NCI-H510A (cell line): Measurements from ENCODE around the gene ARHGAP6.

Experiments
- DNase-seq: peaks from one replicate; lab custom pipeline; 2025; lab: John Stamatoyannopoulos, UW

ARHGAP6 gene

DNA sequence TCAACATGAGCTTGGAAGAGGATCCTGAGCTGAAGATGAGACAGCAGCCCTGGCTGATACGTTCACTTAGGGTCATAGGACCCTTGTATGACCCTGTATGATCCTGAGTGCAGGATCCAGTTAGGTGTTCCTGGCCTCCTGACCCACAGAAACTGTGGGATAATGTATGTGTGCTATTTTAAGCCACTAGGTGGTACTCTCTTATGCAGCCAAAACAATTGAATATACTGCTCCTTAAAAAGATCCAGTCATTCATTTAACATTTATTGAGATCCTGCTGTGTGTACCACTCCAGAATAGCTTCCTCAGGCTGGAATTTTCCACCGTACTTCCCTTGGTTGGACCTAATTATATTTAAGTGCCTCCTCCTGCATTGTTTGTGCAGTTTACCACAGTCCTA is 205.4 kb downstream of the ARHGAP6 start:
- DNase-seq, result no peak

DNA sequence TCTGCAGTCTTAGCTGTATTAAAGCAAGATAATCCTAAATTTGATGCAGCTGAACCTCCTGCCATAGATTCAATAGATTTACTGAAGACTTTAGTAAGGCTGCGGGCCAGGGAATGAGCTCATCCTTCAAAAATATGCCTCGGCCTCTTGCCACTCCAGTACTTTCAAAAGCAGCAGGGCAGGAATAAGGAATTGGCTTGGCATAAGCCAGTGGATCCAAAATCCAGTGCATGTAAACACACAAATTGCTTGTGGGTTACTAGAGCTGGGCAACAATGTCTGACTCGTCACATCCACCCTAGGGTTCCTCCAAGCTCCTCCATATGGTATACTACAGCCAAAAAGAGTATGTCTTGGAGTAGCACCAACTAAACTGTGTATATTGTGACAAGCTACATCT is 207.6 kb downstream of the ARHGAP6 start:
- DNase-seq, result no peak

DNA sequence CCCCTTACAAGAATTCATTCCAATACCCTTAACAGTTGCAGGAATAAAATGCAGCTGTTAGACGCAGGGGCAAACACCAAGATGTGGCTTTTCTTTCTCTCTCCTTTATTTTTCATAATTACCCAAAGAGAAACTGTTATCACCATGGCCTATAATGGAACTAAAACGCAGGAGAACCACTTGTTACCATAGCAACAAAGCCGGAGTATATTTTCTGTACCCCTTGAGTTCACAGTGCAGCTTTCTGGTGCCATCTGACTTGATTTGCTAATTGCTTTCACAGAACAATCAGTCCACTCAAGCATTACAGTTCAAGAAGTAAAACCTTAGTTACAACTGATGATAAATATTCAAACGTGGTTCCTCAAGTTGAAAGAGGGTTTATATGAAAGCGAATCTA is 214.6 kb downstream of the ARHGAP6 start:
- DNase-seq, result no peak

DNA sequence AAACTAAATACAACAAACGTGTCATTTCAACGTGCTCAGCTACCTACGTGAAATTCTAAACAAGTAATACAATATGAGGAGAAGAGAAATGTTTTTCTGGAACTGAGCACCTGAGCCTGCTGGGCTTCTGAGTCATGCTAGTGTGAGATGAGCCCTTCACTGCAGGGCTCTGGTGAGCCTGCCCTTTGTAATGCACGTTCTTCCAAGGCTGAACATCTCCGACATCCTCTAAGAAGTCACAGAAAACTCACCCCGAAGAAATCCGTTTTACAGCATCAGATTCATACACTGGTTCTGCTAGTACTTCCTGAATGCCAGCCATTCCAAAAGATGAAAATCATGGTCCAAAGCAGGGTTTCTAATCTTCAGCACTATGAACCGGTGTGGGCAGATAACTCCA is 215.4 kb downstream of the ARHGAP6 start:
- no peak for DNase-seq

DNA sequence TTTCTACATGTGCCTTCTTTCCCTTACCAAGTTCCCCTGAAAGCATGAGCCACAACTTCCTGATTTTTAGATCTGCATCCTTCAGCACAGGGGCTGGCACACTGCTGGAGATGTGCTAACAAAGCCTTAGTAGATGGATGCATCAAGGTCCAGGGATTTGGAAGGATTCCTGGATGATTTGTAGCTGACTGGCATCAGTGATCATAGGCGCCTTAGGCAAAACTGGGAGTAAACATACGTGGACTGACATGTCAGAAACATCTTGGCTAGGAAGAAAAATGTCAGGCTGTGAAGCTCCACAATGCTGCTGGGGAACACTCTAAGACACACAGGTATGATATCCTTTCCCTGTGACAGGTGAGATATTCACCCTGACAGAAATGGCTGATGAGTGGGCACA is 216.1 kb downstream of the ARHGAP6 start:
- DNase-seq, result no peak

DNA sequence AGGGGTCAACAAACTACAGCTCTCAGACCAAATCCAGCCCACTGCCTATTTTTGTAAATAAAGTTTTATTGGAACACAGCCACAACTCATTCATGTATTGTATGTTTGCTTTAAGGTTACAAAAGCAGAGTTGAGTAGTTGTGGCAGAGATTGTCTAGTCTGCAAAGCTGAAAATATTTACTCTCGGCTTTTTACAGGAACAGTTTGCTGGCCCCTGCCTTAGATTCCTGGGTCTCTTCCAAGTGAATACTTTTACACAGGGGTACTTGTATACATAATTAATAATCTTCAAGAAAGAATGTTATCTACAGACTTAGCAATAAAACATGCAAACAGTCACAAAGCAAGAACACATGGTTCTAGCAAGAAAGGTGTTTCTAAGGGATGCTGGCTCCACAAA is 218.3 kb downstream of the ARHGAP6 start:
- no peak for DNase-seq

DNA sequence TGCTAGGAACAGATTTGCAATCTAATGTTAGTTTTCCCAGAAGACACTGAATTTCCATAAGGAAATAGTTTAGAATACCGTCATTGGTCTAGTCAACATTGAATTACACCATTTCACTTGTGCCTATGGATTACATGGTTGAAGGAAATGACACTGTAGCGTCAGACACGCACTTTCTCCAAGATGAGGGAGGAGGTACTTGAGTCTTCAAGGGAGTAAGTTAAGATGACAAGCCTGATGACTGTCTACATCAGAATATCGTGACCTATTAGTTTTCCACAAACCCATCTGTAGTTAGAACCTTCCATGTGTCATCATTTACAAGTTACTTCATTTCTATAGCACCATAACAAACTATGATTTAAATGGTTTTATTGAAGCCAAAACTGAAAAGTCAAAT is 218.8 kb downstream of the ARHGAP6 start:
- DNase-seq, result no peak

DNA sequence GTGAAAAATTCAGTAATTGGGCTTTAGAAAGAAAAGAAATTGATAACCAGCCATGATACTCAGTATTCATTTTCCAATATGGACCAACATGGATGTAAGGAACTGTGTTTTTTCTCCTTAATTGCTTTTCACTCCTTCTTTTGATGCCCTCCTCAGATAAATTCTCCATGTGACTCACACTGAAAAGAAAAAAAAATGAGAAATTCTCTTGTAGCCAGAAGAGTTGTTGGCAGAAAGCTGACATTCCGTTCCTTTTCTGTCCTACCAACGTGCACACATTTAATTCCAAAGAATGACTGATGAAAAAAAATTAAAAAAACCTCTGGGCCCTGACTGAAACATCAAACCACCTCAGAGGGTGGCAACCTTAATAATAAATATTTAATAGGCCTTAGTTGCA is 219.4 kb downstream of the ARHGAP6 start:
- DNase-seq, result no peak

DNA sequence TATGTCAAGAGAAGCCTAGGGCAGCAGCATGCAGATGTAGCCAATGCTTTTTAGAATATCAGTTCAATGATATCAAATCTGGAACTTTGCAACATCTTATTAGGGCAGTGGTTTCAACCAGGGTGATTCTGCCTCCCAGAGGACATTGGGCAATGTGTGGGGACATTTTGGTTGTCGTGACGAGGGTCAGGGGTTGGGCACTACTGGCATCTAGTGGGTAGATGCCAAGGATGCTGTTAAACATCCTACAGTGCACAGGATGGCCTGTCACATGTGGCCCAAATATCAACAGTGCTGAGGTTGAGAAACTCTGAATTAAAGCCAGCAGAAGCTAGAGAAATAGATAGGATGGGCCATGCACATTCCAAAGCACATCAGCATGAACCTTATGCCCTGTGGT is 220.2 kb downstream of the ARHGAP6 start:
- DNase-seq, result no peak

DNA sequence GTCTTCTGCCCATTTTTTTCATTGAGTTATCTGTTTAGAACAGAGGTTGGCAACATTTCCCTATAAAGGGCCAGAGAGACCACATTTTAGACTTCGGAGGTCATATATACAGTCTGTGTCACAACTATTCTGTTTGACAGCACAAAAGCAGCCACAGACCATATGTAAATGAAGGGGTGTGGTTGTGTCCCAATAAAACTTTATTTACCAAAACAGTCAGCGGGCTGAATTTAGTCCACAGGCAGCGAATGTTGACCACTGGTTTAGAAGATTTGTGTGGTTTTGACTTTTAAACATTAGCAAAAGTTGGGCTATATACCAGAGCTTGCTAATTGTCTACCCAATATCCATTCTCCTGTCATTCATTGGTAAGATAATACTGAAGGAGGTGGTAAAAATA is 221.7 kb downstream of the ARHGAP6 start:
- no peak for DNase-seq

DNA sequence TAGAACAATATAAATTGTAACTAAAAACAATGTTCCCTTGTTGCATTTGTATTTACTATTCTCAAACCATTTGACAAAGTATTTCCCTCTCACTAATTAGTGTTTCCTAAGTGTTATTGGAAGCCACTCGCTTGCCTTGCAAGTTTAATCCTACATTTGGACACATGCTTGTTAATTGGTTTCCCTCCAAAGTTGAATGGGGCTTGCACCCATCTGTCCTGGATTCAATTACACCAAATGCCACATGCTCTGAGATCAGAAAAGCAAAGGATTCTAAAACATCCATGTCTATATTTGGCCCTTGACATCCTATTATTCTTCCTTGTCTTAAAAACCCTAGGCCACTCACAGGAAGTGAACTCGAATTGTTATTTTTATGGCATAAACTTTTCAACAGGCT is 225.9 kb downstream of the ARHGAP6 start:
- no peak for DNase-seq

DNA sequence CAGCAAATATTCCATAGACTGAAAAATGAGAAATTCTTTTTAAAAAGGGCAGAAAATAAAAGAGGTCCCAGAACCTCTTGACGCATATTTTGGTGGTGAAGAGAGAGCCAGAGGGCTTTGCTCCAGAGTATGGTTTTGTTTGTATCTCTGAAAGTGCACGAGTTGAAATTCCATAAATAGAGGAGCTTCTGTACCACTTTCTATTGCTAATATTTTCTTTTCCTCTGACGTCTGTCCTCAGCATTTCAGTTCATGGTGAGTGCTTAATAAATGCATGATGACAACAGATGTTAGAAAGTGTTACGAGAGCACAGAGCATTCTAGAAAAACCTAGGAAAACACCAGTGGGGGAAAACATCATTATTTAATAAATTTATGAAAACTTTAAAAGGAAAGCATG is 227.0 kb downstream of the ARHGAP6 start:
- DNase-seq, result no peak

DNA sequence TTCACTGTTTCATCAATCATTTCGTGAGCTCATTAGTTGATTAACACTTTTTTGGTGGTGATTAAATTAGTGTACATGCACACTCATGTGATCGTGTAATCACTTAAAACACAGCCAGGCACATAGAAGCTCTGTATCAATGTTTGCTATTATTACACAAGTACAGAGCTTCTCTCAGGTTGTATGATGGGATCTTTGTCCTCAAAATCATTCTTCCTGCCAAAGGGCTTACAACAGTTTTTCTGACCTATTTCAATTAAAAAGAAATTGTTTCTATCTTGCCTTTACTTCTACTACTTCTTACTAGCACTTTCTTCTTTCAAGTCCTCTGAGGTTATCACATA is 227.4 kb downstream of the ARHGAP6 start:
- no peak for DNase-seq

DNA sequence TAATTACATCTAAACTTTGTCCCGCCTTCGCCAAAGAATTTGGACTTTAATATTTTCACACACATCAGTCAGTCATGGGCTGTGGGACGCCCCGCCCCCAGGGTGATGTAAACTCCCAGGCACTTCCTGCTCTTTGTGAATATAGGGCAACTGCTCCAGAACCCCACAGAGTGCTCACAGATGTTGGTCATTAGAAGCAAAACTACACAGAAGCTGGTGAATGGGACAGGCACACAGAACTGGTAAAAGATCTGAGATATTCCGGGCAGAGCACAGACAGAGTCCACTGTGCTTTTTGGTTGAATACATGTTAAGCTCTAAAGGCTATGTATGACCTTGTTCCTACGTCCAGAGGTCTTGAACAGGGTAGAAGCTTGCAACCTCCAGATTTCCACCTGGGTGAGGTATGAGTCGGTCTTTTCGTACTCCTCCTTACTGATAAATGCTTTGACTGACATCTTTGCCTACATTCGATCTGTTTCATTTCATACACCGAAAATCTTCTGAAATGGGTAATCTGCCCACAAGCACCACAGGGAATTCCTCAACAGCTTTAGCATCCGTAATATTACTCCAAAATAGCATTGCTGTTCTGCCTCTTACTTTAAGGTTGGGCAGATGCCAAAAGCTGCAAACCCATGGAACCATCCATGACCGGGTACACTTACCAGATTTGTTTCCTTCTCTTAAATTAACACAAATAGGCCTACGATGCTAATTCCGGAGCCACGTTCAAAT is 227.9 kb downstream of the ARHGAP6 start:
- no peak for DNase-seq

DNA sequence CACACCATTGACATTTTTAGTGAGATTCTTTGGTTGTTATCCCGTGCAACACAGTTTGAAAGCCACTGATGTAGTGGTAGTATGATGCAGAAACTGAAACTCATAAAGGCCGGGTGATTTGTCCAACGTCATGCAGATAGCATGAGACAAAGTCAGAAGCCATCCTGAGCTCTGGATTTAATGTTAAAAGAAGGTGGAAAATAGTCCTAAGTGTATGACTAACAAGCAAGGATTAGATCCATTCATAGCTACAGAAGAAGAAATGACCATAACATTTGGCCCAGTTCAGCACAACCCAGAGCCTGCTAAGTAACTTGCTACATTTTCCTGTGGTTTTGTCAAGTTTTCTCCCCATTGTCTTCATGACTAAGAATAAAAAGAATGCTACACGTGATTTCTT is 230.2 kb downstream of the ARHGAP6 start:
- DNase-seq, result no peak

DNA sequence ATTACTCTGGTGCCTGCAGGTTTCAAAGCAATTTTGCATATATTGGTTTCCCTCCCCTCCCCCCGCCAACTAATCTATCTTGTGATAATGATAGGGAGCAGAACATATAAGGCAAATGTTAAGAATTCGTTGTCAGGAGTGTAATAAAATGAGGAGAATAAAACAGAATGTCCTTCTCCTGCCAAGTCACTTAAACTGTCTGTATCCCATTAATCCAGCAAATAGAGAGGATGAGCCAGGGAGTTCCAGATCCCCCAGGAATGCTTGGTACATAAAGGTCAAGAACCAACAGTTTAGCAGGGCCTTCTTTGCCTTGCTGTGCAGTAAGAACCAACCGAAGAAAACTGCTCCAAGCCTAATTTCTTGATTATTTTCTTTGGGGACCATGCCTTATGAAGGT is 231.1 kb downstream of the ARHGAP6 start:
- DNase-seq, result no peak

DNA sequence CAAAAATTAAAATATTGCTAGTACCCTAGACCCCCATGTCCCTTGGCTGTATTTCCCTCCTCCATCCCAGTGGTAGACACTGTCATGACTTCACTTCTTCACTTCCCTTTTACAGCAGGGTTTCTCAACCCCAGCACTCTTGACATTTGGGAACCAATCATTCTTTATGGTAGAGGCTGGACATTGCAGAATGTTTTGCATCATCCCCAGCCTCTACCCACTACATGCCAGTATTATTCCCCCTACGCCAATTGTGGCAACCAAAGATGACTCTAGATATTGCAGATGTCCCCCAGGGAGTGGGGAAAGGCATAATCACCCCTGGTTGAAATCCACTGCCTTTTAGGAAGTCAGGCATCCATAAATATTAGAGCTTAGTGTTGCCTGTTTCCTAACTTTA is 233.9 kb downstream of the ARHGAP6 start:
- DNase-seq, result no peak

DNA sequence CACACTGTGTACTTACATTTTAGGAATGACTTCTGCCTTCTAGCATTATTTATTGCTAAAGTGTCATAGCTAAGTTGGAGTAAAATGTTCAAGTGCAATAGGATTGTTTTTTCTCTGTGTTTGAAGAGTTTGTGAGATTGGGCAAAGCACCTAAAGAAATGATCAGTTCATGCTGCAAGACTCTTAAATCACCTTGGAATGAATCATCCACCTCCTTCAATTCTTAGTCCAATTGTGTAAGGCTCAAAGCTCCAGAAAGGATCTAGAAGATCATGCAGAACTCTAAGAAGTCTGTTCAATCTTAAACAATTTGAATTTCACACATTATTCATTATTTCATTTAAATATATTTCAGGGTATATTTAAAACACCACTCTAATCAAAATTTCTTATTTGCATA is 235.4 kb downstream of the ARHGAP6 start:
- DNase-seq, result no peak

DNA sequence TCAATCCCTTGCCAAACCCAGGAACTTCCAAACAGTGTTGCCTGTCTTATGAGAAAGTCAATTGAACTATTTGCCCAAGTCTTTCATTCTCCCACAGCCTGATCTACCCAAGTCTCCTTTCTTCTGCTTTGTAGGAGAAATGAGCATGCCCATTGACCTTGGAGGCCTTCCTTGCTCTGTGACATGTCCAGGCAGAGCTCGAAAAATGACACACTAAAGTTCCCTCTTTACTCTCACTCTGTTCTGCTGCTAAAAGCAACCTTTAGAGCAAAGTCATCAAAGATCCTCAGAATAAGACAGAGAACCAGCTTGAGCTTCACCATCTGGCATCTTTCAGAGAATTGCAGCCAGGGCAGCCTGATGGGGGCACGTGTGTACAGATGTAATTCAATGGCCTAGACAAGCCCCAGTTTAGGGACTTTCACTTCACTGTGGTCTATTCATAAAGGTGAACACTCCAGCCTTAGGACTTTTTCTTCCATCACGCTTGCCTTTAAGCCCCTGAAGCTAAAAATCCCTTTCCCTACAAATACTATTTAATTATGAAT is 236.1 kb downstream of the ARHGAP6 start:
- DNase-seq, result no peak

DNA sequence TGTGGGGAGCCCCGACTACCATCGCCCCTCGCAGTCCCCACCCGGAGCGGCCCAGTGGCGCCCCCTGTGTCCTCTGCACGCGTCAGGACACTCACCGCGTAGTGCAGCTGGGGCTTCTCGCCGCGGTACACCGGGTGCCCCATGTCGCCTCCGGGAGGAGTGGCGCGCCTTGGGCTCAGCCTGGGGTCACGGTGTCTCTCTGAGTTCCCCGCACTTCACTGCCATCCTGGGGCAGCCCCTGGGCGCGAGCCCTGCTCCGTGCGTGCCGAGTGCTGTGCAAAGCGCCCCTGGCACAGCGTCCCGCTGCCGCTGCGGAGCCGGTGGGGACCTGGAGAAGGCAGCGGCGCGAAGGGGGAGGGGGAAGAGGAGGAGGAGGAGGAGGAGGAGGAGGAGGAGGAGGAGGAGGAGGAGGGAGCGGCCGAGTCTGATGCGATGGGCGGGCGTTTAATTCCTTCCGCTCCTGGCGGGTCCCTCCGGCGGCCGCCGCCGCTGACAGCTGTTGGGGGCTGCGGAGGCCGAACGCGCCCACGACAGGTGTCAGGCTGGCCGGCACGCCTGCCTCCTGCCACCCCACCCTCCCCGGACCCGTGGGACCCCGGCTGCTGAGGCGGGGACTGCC is 238.2 kb downstream of the ARHGAP6 start:
- DNase-seq, result peak; percentile 1

DNA sequence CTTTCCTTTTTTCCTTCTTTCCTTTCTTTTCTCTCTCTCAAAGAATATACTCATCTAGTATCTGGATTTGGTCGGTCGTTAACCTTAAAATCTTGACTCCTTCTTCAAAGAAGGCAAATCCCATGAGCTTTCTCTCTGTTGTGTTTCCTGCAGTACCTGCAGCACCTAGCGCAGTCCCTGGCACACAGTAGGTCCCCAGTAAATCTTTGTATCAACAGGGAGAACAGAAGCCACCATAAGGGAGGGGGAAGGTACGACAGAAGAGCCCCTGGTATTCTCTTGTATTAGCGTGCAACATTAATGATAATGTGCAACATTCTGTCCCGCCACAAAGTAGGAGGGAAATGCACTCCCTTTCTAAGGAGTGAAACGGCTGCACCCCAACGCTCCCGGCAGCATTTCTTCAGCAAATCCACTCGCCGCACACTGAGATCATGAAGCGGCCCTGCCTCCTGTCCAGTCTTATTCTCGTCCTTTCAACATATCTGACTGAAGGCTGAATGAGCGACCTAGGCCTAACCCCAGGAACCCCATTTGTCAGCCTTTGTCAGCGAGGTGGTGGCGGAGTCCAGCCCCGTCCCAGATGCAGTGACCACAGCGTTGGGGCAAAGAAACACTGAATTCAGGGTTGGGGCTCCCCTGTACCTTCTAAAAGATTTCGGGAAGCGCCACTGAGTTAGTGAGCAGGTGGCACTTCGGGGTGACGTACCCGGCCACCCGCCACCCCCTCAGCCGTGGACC is 238.8 kb downstream of the ARHGAP6 start:
- no peak for DNase-seq

DNA sequence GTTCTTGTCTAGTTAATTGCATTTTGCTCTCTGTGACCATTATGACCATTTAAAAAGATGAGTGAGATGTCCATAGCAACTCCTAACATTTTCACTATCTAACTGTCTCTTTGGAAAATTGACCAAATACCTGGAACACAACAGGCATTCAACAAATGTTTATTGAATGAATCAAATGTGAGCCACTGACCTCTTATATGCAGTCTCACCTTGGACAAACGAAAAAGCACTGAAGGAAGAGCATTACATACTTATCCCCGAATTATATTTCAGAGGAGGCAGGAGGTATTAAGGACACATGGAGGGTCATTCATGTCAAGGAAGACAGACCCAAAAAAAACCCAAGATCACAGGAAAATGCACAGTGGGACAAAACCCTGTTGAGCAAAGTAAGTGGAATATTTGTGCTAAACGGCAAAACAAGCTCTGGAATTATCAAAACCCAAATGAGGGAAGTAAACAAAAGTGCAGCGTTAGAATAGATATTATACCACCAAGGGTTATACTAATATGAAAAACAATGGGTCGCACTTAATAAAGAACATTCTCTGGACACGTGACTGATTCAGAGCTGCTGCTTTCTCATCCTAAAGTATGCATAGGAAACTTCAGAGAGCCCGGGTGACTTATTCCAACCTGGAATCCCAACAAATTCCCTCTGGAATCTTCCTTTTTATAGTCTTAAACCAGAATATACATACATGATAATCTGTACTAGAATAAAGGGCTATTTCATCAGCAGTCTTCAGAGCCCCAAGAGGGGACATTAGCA is 240.6 kb downstream of the ARHGAP6 start:
- DNase-seq, result no peak
